Measurements from ENCODE around the gene RETREG3.

GRCh38 chr17:42581744-42582270 is 27.4 kb downstream of the RETREG3 start:
- TF ChIP-seq, protein P1, sequence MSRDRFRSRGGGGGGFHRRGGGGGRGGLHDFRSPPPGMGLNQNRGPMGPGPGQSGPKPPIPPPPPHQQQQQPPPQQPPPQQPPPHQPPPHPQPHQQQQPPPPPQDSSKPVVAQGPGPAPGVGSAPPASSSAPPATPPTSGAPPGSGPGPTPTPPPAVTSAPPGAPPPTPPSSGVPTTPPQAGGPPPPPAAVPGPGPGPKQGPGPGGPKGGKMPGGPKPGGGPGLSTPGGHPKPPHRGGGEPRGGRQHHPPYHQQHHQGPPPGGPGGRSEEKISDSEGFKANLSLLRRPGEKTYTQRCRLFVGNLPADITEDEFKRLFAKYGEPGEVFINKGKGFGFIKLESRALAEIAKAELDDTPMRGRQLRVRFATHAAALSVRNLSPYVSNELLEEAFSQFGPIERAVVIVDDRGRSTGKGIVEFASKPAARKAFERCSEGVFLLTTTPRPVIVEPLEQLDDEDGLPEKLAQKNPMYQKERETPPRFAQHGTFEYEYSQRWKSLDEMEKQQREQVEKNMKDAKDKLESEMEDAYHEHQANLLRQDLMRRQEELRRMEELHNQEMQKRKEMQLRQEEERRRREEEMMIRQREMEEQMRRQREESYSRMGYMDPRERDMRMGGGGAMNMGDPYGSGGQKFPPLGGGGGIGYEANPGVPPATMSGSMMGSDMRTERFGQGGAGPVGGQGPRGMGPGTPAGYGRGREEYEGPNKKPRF (IDR thresholded peaks at IDR 0.05; ENCODE audit: low read depth, low read length), result no peak
- no peak for TF ChIP-seq RHOXF2B (CRISPR knock-in tag; conservative IDR thresholded peaks at IDR 0.05)
- no peak for TF ChIP-seq ZNF79 (CRISPR knock-in tag; IDR thresholded peaks at IDR 0.05; ENCODE audit: low read depth)
- TF ChIP-seq, protein P2, sequence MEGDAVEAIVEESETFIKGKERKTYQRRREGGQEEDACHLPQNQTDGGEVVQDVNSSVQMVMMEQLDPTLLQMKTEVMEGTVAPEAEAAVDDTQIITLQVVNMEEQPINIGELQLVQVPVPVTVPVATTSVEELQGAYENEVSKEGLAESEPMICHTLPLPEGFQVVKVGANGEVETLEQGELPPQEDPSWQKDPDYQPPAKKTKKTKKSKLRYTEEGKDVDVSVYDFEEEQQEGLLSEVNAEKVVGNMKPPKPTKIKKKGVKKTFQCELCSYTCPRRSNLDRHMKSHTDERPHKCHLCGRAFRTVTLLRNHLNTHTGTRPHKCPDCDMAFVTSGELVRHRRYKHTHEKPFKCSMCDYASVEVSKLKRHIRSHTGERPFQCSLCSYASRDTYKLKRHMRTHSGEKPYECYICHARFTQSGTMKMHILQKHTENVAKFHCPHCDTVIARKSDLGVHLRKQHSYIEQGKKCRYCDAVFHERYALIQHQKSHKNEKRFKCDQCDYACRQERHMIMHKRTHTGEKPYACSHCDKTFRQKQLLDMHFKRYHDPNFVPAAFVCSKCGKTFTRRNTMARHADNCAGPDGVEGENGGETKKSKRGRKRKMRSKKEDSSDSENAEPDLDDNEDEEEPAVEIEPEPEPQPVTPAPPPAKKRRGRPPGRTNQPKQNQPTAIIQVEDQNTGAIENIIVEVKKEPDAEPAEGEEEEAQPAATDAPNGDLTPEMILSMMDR (IDR thresholded peaks at IDR 0.05 in 2 of 3, conservative IDR thresholded peaks at IDR 0.05 in 1 of 3; ENCODE audit: insufficient read depth in 2 of 3, low read depth in 1 of 3, low read length in 3 of 3), result no peak
